Measurements from ENCODE around the gene RNF182.

- no peak for TF ChIP-seq POLR2A (IDR thresholded peaks at IDR 0.05; ENCODE audit: low read depth, low read length)
- no peak for TF ChIP-seq TAF1 (IDR thresholded peaks at IDR 0.05; ENCODE audit: borderline replicate concordance, low read depth, low read length)
- no peak for TF ChIP-seq POLR2AphosphoS5 (IDR thresholded peaks at IDR 0.05; ENCODE audit: low read depth, low read length)
Measured at GRCh38 chr6:13992417-13993055, 67.8 kb downstream of the RNF182 start.

Data from GM12892 (cell line).